KOPT-K1 (cell line): ENCODE data around the gene DQX1.

Experiments
- H3K27ac ChIP-seq: fragments of 200-600 bp; sonication (generic); 2 replicates; pipeline ENCODE4 v1.5.1; 2016; ENCODE audit warnings: antibody characterized with exemption, mild to moderate bottlenecking, low read depth, low read length; ENCODE audit not compliant: poor library complexity, severe bottlenecking
- H3K36me3 ChIP-seq: fragments of 200-600 bp; sonication (generic); 2 replicates; pipeline ENCODE4 v1.5.1; 2017; ENCODE audit warnings: antibody characterized with exemption, mild to moderate bottlenecking, low read length, moderate library complexity; ENCODE audit not compliant: insufficient read depth
- H3K9me3 ChIP-seq: fragments of 200-600 bp; sonication (generic); 2 replicates; pipeline ENCODE4 v1.5.1; 2017; ENCODE audit warnings: antibody characterized with exemption, low read length, mild to moderate bottlenecking; ENCODE audit not compliant: insufficient read depth, poor library complexity, severe bottlenecking

Gene DQX1

GRCh38 chr2:74548285-74548899 lies 22.4 kb upstream of the DQX1 start:
- H3K27ac ChIP-seq: no peak overlapping the region
- H3K36me3 ChIP-seq: no peaks in the 10 kb centered on the region
- no peaks in the 10 kb centered on the region for H3K9me3 ChIP-seq

GRCh38 chr2:74546004-74546403 lies 20.0 kb upstream of the DQX1 start:
- H3K36me3 ChIP-seq: no peaks in the 10 kb centered on the region
- H3K27ac ChIP-seq: no peak overlapping the region
- no peaks in the 10 kb centered on the region for H3K9me3 ChIP-seq

GRCh38 chr2:74544634-74545033 lies 18.6 kb upstream of the DQX1 start:
- Histone ChIP-seq H3K27ac (no peak overlapping the region), H3K36me3 (no peaks in the 10 kb centered on the region), H3K9me3 (no peaks in the 10 kb centered on the region)

- no peaks in the 10 kb centered on the region for H3K9me3 ChIP-seq
- no peaks in the 10 kb centered on the region for H3K36me3 ChIP-seq
- H3K27ac ChIP-seq: no peak overlapping the region
Measured at GRCh38 chr2:74542978-74543377, 16.9 kb upstream of the DQX1 start.

GRCh38 chr2:74540291-74540690 lies 14.3 kb upstream of the DQX1 start:
- Histone ChIP-seq H3K36me3 (no peaks in the 10 kb centered on the region), H3K9me3 (no peaks in the 10 kb centered on the region), H3K27ac (no peak overlapping the region)

DNA sequence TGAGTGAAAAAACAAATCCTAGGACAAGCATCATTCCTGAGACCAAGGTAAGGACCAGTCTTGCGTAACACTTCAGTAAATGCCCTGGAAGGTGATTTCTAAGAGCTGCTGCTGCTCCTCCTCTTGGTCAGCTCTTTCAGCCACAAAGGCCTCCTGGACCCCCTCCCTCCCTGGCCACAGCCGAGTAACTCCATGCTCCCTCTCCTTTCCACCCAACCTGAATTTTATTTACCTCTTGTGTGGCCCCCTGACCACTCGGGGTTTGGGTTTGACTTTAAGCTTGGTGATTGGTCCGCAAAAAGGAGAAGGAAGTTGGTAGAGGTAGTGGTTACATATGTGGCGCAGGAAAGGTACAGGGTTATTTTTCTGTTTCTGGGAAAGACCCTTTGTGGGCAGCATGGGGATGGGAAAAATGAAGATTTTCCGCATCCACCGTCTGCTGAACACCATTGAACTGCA lies 12.9 kb upstream of the DQX1 start:
- Histone ChIP-seq H3K36me3 (peaks cover 3% of the 10 kb centered on the region; the same call in 1 of the 2 replicates), H3K9me3 (no peaks in the 10 kb centered on the region), H3K27ac (no peak overlapping the region)

GRCh38 chr2:74537140-74537539 lies 11.1 kb upstream of the DQX1 start:
- H3K36me3 ChIP-seq: peaks cover 20% of the 10 kb centered on the region
- no peak overlapping the region for H3K27ac ChIP-seq
- H3K9me3 ChIP-seq: no peaks in the 10 kb centered on the region

DNA sequence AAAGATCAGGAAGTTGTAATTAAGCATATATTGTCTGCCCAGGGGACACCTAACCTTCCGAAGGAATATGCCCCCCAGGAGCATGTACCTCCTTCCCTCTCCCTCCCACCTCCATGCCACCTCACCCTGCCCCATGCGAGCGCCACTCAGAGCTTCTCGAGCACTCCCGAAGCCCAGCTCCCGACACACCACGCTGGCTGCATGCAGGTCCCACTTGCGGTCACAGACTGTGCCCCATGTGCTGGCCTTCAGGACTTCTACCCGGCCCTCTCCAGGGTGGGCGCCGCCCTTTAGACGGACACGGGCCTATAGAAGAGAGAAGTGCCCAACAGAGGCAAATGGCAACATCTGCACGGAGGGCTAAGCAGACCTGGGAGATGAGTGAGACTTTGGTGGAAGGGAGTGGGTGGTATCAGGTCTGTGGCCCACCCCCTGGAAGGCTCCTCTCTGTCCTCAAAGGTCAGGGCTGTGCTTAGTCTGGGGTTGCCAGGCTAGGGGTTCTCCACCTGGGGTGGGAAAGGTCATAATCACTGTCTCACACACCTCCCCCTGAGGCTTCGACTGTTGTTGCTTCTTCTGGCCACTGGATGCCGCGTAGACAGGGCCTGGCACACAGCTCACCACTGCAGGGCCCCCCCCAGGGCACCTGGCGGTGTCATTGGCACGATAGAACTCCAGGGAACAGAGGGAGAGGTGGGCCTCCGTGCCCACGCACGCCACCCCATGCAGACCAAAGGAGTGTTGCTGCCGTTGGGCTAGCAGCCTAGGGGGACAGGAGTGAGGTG lies 10.3 kb upstream of the DQX1 start:
- H3K36me3 ChIP-seq: peaks cover 27% of the 10 kb centered on the region
- no peak overlapping the region for H3K27ac ChIP-seq
- no peaks in the 10 kb centered on the region for H3K9me3 ChIP-seq

DNA sequence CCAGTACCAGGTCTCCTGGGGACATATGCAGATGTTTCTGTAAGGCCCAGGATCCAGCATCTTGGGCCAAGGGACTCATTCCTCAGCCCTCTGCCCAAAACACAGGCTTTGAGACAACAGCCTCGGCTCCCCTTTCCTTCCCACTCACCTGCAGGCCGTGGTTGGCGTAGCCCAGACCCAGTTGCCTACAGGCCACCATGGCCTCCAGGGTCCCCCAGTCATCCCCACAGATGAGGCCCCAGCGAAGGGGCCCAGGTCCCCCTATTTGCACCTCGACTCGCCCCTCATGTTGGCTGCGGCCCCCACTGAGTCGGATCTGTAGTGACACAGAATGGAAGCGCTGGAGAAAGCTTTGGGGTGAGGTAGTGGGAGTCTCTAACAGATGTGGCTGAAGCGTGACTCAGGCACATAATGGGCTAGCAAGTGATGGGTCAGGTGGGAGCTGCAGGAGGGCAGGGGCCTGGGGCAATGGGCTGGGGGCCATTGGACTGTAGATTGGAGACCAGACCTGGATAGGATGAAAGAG lies 9.5 kb upstream of the DQX1 start:
- Histone ChIP-seq H3K36me3 (peaks cover 30% of the 10 kb centered on the region), H3K27ac (no peak overlapping the region), H3K9me3 (no peaks in the 10 kb centered on the region)

DNA sequence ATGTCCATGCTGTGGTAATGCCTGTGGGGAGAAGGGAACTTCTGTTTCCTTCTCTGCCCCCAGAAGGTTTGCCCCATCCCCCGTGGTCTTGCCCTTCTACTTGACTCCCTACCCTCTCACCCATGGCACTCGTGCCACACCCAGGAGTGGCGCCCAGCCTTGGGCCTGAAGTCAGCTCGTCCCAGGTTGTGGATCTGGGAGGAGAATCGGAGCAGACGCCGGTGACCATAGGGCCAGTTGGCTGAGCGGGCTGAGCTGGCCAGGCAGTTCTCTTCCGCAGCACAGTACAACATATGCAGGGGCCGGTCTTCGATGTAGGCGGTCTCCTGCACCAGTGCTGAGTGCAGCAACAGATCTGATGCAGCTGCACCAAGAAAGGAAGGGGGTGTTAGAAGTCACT lies 8.4 kb upstream of the DQX1 start:
- Histone ChIP-seq H3K36me3 (peaks cover 30% of the 10 kb centered on the region), H3K27ac (no peak overlapping the region), H3K9me3 (no peaks in the 10 kb centered on the region)

- peaks cover 30% of the 10 kb centered on the region for H3K36me3 ChIP-seq
- H3K27ac ChIP-seq: no peak overlapping the region
- H3K9me3 ChIP-seq: no peaks in the 10 kb centered on the region
Measured at GRCh38 chr2:74533464-74533863, 7.4 kb upstream of the DQX1 start.

DNA sequence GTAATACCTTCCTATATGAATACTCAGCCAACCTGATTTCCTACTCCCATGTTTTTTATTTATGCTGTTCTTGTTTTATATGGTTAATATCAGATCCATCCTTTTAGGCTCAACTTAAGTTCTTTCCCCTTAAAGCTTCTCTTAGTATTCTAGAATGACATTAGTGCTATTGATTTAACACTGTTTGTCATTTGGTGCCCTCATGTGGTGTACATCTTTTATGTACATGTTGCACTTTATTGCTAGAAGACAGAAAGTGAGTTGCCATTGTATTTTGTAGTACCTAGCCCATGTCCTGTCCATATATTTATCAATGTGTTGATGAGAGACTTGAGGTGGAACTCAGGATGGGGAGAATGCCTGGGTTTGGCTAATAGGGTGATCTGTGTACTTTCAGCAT lies 6.2 kb upstream of the DQX1 start:
- Histone ChIP-seq H3K9me3 (no peaks in the 10 kb centered on the region), H3K36me3 (peaks cover 42% of the 10 kb centered on the region), H3K27ac (no peak overlapping the region)

DNA sequence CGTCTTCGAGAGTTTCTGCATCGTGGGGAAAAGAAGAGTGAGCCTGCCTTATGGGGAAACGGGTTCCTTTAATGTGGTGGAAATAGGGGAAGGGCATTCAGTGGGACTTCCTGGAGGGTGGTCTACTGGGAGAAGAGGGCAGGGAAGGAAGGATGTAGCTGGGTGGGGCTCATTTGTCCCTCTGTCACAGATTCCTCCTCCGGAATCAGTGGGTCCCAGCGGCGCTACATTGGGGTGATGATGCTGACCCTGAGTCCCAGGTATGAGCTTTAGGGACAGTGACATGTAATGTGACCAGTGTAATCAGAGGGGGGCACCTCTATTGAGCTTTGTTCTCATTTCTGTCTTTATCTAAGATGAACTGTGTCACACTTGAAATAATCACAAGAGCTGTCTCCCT lies 5.6 kb upstream of the DQX1 start:
- peak overlapping the region; percentile 91 for H3K27ac ChIP-seq
- peaks cover 47% of the 10 kb centered on the region for H3K36me3 ChIP-seq
- no peaks in the 10 kb centered on the region for H3K9me3 ChIP-seq

- Histone ChIP-seq H3K27ac (peak overlapping the region; percentile 91), H3K9me3 (no peaks in the 10 kb centered on the region), H3K36me3 (peaks cover 59% of the 10 kb centered on the region)
Measured at GRCh38 chr2:74530239-74531187, 4.5 kb upstream of the DQX1 start.
